ENCODE measurements around the gene RASGRF2.

- no peak for TF ChIP-seq CTCF (IDR thresholded peaks at IDR 0.05; ENCODE audit: insufficient read depth, low read length)
- TF ChIP-seq SPI1 (IDR thresholded peaks at IDR 0.05; ENCODE audit: borderline replicate concordance, low read depth) = no peak
- no peak for TF ChIP-seq REST (IDR thresholded peaks at IDR 0.05; ENCODE audit: insufficient replicate concordance, low read depth)
Measured at GRCh38 chr5:80951366-80951765, 8.8 kb upstream of the RASGRF2 start.
